ENCODE measurements around the gene DBF4.
"Not testable (repeated sequence)": the region's sequence is repeated elsewhere in the genome, so short reads cannot be mapped to it uniquely, and the experiment has no call there.

Gene DBF4

DNA sequence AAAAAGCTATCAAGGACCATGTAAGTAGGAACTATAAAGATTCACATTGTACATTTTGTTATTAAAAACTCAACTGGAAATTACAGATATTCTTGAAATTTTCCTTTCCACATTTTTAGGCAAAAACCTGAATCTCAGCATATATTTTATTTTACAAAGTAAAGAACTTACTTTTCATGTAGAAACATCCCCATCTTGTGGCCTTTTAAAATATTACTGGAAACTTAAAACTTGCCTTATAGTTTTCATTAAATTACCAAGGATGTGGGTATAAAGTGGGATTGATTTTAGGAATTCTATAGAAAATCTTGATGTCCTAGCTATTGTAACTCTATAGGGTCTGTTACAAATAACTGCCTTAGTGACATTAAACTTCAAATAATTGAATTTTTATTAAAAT is 10.6 kb downstream of the DBF4 start:
- Histone ChIP-seq H3K36me3 (ENCODE audit: control insufficient read depth, insufficient read depth, low read length, severe bottlenecking) (peaks cover 8% of the 10 kb centered on the region), H3K4me1 (ENCODE audit: control insufficient read depth, insufficient read depth, low read length) (no peaks in the 10 kb centered on the region), H3K9me3 (ENCODE audit: control insufficient read depth, low read length) (no peaks in the 10 kb centered on the region), H3K4me3 (ENCODE audit: low read length) (no peak overlapping the region), H3K9ac (ENCODE audit: low read length) (no peak overlapping the region), H3K27me3 (replicated peaks; ENCODE audit: control insufficient read depth, insufficient read depth, low read length) (no peaks in the 10 kb centered on the region)
- DNase-seq (ENCODE audit: low read depth) = peak; percentile 85

DNA sequence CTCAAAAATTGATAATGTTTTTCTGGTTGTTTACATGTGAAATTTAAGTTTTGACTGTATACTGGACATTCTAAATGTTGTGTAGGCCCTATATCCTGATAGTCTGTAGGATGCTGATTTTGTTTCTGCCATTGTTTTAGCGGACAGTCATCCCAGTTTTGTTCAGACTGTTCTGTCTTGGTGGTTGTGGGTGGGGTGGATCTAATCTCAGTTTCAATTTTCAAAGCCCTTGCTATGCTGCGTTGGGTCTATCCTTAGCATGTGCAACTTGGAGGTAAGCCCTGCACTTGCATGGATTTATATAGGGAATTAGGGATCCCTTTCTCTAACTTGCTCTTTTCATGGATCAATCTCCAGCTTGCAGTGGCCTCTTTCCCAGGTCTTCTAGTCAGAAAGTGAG is 19.1 kb downstream of the DBF4 start:
- DNase-seq (ENCODE audit: low read depth) = no peak
- no peaks in the 10 kb centered on the region for H3K9me3 ChIP-seq (ENCODE audit: control insufficient read depth, low read length)
- no peaks in the 10 kb centered on the region for H3K27me3 ChIP-seq (replicated peaks; ENCODE audit: control insufficient read depth, insufficient read depth, low read length)
- H3K36me3 ChIP-seq (ENCODE audit: control insufficient read depth, insufficient read depth, low read length, severe bottlenecking) = peaks cover 28% of the 10 kb centered on the region
- no peaks in the 10 kb centered on the region for H3K4me1 ChIP-seq (ENCODE audit: control insufficient read depth, insufficient read depth, low read length)
- H3K4me3 ChIP-seq (ENCODE audit: low read length) = no peak overlapping the region
- no peak overlapping the region for H3K9ac ChIP-seq (ENCODE audit: low read length)

GRCh38 chr7:87899255-87899654 is 23.0 kb downstream of the DBF4 start:
- Histone ChIP-seq H3K36me3 (ENCODE audit: control insufficient read depth, insufficient read depth, low read length, severe bottlenecking) (peaks cover 28% of the 10 kb centered on the region), H3K9ac (ENCODE audit: low read length) (no peak overlapping the region), H3K9me3 (ENCODE audit: control insufficient read depth, low read length) (no peaks in the 10 kb centered on the region), H3K4me1 (ENCODE audit: control insufficient read depth, insufficient read depth, low read length) (no peaks in the 10 kb centered on the region), H3K27me3 (replicated peaks; ENCODE audit: control insufficient read depth, insufficient read depth, low read length) (no peaks in the 10 kb centered on the region), H3K4me3 (ENCODE audit: low read length) (no peak overlapping the region)
- no peak for DNase-seq (ENCODE audit: low read depth)

GRCh38 chr7:87907136-87907906 is 31.0 kb downstream of the DBF4 start:
- peaks cover 11% of the 10 kb centered on the region for H3K4me1 ChIP-seq (ENCODE audit: control insufficient read depth, insufficient read depth, low read length)
- H3K36me3 ChIP-seq (ENCODE audit: control insufficient read depth, insufficient read depth, low read length, severe bottlenecking) = not testable (repeated sequence)

DNA sequence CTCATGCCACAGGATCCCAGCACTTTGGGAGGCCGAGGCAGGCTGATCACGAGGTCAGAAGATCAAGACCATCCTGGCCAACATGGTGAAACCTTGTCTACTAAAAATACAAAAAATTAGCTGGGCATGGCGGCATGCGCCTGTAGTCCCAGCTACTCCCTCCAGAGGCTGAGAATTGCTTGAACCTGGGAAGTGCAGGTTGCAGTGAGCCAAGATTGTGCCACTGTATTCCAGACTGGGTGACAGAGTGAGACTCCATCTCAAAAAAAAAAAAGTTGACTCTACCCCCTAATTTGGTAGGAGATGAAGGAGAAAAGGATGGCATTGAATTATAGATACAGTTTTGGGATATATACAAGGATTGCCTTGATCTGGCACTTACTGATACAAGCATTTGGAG is 32.5 kb downstream of the DBF4 start:
- not testable (repeated sequence) for H3K4me3 ChIP-seq (ENCODE audit: low read length); H3K9ac ChIP-seq (ENCODE audit: low read length); DNase-seq (ENCODE audit: low read depth); H3K36me3 ChIP-seq (ENCODE audit: control insufficient read depth, insufficient read depth, low read length, severe bottlenecking); H3K9me3 ChIP-seq (ENCODE audit: control insufficient read depth, low read length); H3K27me3 ChIP-seq (replicated peaks; ENCODE audit: control insufficient read depth, insufficient read depth, low read length)
- peaks cover 11% of the 10 kb centered on the region for H3K4me1 ChIP-seq (ENCODE audit: control insufficient read depth, insufficient read depth, low read length)

More at GRCh38 chr7:87907136-87907906, 31.0 kb downstream of the DBF4 start:
- H3K9me3 ChIP-seq (ENCODE audit: control insufficient read depth, low read length); H3K9ac ChIP-seq (ENCODE audit: low read length); H3K4me3 ChIP-seq (ENCODE audit: low read length); H3K27me3 ChIP-seq (replicated peaks; ENCODE audit: control insufficient read depth, insufficient read depth, low read length): not testable (repeated sequence)
- DNase-seq (ENCODE audit: low read depth) = peak; percentile 37

DNA sequence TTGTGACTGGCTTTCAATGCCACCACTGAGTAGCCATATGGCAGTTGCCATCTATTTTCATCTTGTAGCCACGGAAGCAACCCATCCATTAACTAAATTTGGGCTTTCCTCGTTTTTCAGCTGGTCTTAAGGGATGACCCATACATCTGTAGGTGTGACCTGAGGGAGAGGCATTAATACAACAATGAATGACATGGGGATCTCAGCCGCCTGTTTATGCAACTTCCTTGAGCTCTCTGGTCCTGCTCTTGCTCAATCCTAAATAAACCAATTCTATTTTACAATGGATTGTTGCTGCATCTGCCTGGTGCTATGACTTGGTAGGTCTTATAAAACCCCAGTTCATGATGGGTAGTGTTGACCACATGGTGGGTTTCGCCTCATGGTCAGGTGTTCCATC is 35.8 kb downstream of the DBF4 start:
- H3K9ac ChIP-seq (ENCODE audit: low read length) = no peak overlapping the region
- no peaks in the 10 kb centered on the region for H3K27me3 ChIP-seq (replicated peaks; ENCODE audit: control insufficient read depth, insufficient read depth, low read length)
- H3K4me1 ChIP-seq (ENCODE audit: control insufficient read depth, insufficient read depth, low read length) = peaks cover 3% of the 10 kb centered on the region
- no peaks in the 10 kb centered on the region for H3K9me3 ChIP-seq (ENCODE audit: control insufficient read depth, low read length)
- no peak for DNase-seq (ENCODE audit: low read depth)
- no peaks in the 10 kb centered on the region for H3K36me3 ChIP-seq (ENCODE audit: control insufficient read depth, insufficient read depth, low read length, severe bottlenecking)
- no peak overlapping the region for H3K4me3 ChIP-seq (ENCODE audit: low read length)

DNA sequence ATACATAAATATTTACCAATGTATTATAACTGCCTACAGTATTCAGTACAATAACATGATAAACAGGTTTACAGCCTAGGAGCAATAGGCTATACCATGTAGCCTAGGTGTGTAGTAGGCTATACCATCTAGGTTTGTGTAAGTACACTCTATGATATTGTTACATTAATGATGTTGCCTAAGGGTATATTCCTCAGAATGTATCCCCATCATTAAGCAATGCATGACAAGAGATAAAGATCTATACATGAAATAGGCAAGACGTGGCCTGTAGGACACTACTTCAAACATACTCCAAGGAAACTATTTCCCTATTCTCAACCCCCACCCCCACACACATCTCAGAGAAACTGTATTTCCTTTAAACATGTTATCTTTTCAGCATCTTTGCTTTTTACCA is 42.4 kb downstream of the DBF4 start:
- DNase-seq (ENCODE audit: low read depth) = no peak
- H3K9ac ChIP-seq (ENCODE audit: low read length) = no peak overlapping the region
- H3K4me1 ChIP-seq (ENCODE audit: control insufficient read depth, insufficient read depth, low read length) = no peaks in the 10 kb centered on the region
- H3K4me3 ChIP-seq (ENCODE audit: low read length) = no peak overlapping the region
- H3K9me3 ChIP-seq (ENCODE audit: control insufficient read depth, low read length) = no peaks in the 10 kb centered on the region
- H3K36me3 ChIP-seq (ENCODE audit: control insufficient read depth, insufficient read depth, low read length, severe bottlenecking) = no peaks in the 10 kb centered on the region
- no peaks in the 10 kb centered on the region for H3K27me3 ChIP-seq (replicated peaks; ENCODE audit: control insufficient read depth, insufficient read depth, low read length)

GRCh38 chr7:87919875-87920274 is 43.6 kb downstream of the DBF4 start:
- Histone ChIP-seq H3K4me3 (ENCODE audit: low read length) (no peak overlapping the region), H3K9ac (ENCODE audit: low read length) (no peak overlapping the region), H3K9me3 (ENCODE audit: control insufficient read depth, low read length) (no peaks in the 10 kb centered on the region), H3K4me1 (ENCODE audit: control insufficient read depth, insufficient read depth, low read length) (no peaks in the 10 kb centered on the region), H3K36me3 (ENCODE audit: control insufficient read depth, insufficient read depth, low read length, severe bottlenecking) (no peaks in the 10 kb centered on the region), H3K27me3 (replicated peaks; ENCODE audit: control insufficient read depth, insufficient read depth, low read length) (no peaks in the 10 kb centered on the region)
- no peak for DNase-seq (ENCODE audit: low read depth)

- H3K4me1 ChIP-seq (ENCODE audit: control insufficient read depth, insufficient read depth, low read length) = no peaks in the 10 kb centered on the region
- no peaks in the 10 kb centered on the region for H3K9me3 ChIP-seq (ENCODE audit: control insufficient read depth, low read length)
- H3K9ac ChIP-seq (ENCODE audit: low read length) = no peak overlapping the region
- no peaks in the 10 kb centered on the region for H3K36me3 ChIP-seq (ENCODE audit: control insufficient read depth, insufficient read depth, low read length, severe bottlenecking)
- H3K4me3 ChIP-seq (ENCODE audit: low read length) = no peak overlapping the region
- no peaks in the 10 kb centered on the region for H3K27me3 ChIP-seq (replicated peaks; ENCODE audit: control insufficient read depth, insufficient read depth, low read length)
- DNase-seq (ENCODE audit: low read depth) = no peak
Measured at GRCh38 chr7:87920578-87920977, 44.3 kb downstream of the DBF4 start.

GRCh38 chr7:87922759-87923395 is 46.6 kb downstream of the DBF4 start:
- H3K27me3 ChIP-seq (replicated peaks; ENCODE audit: control insufficient read depth, insufficient read depth, low read length); DNase-seq (ENCODE audit: low read depth); H3K36me3 ChIP-seq (ENCODE audit: control insufficient read depth, insufficient read depth, low read length, severe bottlenecking); H3K9ac ChIP-seq (ENCODE audit: low read length); H3K4me3 ChIP-seq (ENCODE audit: low read length); H3K9me3 ChIP-seq (ENCODE audit: control insufficient read depth, low read length): not testable (repeated sequence)
- H3K4me1 ChIP-seq (ENCODE audit: control insufficient read depth, insufficient read depth, low read length) = peaks cover 13% of the 10 kb centered on the region

DNA sequence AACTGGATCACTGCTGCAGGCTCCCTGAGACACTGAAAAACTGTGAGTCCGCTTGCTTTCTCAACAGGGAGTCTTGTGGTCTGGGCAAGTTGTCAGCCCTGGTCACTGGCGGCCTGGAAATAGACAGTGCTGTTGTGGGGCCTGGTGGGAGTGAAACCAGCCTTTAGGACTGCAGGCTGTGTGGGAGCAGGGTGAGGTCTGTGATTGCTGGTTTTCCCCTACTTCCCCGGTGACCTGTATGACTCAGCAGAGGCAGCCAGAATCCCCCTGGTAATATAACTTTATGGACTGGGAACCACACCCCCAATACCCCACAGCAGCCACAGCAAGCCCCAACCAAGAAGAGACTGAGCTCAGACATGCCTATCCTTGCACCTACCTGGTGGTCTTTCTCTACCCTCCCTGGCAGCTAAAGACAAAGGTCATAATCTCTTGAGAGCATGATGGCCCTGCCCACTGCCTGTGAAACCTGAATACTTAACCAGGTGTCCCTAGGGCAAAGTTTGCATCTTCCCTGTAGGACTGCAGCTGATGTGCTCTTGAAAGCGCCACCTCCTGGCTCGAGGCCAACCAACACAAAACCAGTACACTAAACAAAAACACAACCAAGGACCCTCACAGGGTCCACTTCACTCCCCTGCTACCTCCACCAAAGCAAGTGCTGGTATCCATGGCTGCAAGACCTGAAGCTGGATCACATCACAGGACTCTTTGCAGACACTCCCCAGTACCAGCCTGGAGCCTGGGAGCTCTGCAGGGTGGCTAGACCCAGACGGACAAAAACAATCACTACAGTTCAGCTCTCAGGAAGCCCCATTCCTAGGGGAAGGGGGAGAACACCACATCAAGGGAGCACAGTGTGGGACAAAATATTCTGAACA is 50.5 kb downstream of the DBF4 start:
- H3K27me3 ChIP-seq (replicated peaks; ENCODE audit: control insufficient read depth, insufficient read depth, low read length) = no peaks in the 10 kb centered on the region
- H3K36me3 ChIP-seq (ENCODE audit: control insufficient read depth, insufficient read depth, low read length, severe bottlenecking) = no peaks in the 10 kb centered on the region
- H3K4me1 ChIP-seq (ENCODE audit: control insufficient read depth, insufficient read depth, low read length) = peaks cover 13% of the 10 kb centered on the region
- H3K9ac ChIP-seq (ENCODE audit: low read length) = no peak overlapping the region
- H3K4me3 ChIP-seq (ENCODE audit: low read length) = no peak overlapping the region
- no peaks in the 10 kb centered on the region for H3K9me3 ChIP-seq (ENCODE audit: control insufficient read depth, low read length)
- no peak for DNase-seq (ENCODE audit: low read depth)
